H1 (cell line): ENCODE results near the gene FAM98C. TPM values are rescaled to one million over a fixed set of nuclear protein-coding genes. Genes with fewer than 3 reads are reported as not detected.

Experiments used
- CTCF ChIA-PET: fragments of 300-600 bp; sonication (Branson Sonifier 250); formaldehyde crosslinking; loops from one replicate; lab custom pipeline; 2021; ENCODE audit not compliant: partially characterized antibody; lab: Charles Lee
- POLR2A ChIA-PET: fragments of 300-600 bp; sonication (Branson Sonifier 250); formaldehyde crosslinking; loops from one replicate; lab custom pipeline; 2021; ENCODE audit warnings: inconsistent platforms; ENCODE audit not compliant: partially characterized antibody; lab: Charles Lee
- DNase-seq, 2 experiments: peaks; one replicate each; pipeline versions ENCODE4 v3.0.0 to v3.0.0-alpha.2; 2010 to 2022; ENCODE audit warnings: low spot score in 2 of 2, low read depth in 1 of 2, mixed read lengths in 1 of 2
- FAIRE-seq: peaks from 2 replicates; lab custom pipeline; 2011; peaks lifted over from hg19 to GRCh38; lab: Jason Lieb, UNC
- H2AFZ ChIP-seq: 2 replicates; pipeline ENCODE4 v1.8.1; 2012; ENCODE audit warnings: low read length, inconsistent platforms
- H2AK5ac ChIP-seq: 2 replicates; pipeline ENCODE4 v1.6.1; 2013; ENCODE audit warnings: low read depth, low read length
- H2BK120ac ChIP-seq: replicated peaks from 2 replicates; pipeline ENCODE3; 2013; ENCODE audit warnings: low read depth, low read length, inconsistent platforms
- H2BK12ac ChIP-seq: 2 replicates; pipeline ENCODE4 v1.6.1; 2013; ENCODE audit warnings: low read depth, low read length
- H2BK15ac ChIP-seq: 2 replicates; pipeline ENCODE4 v1.6.1; 2013; ENCODE audit warnings: low read length
- H2BK20ac ChIP-seq: 2 replicates; pipeline ENCODE4 v1.6.1; 2013; ENCODE audit warnings: low read length
- H2BK5ac ChIP-seq: 2 replicates; pipeline ENCODE4 v1.6.1; 2013; ENCODE audit warnings: low read depth, low read length
- H3K14ac ChIP-seq: 2 replicates; pipeline ENCODE4 v1.6.1; 2013; ENCODE audit warnings: inconsistent platforms; ENCODE audit not compliant: insufficient read length
- H3K18ac ChIP-seq: 2 replicates; pipeline ENCODE4 v1.6.1; 2013; ENCODE audit warnings: low read length; ENCODE audit errors: extremely low read depth
- H3K23ac ChIP-seq: 2 replicates; pipeline ENCODE4 v1.6.1; 2013; ENCODE audit warnings: inconsistent platforms; ENCODE audit not compliant: insufficient read length
- H3K23me2 ChIP-seq: 2 replicates; pipeline ENCODE4 v1.6.1; 2013; ENCODE audit warnings: low read depth, low read length
- H3K27ac ChIP-seq: 2 replicates; pipeline ENCODE4 v1.6.1; 2011; ENCODE audit warnings: low read depth, low read length, inconsistent platforms
- H3K27me3 ChIP-seq, 4 experiments: replicated peaks in 1 of 4; 1 replicate in 1 of 4; 2 replicates in 3 of 4; pipeline versions ENCODE4 v1.6.1 to v1.8.1; 2011 to 2013; ENCODE audit warnings: low read length in 3 of 4, mild to moderate bottlenecking in 3 of 4, inconsistent platforms in 2 of 4, mixed read lengths in 2 of 4, moderate library complexity in 1 of 4; ENCODE audit not compliant: control insufficient read depth in 3 of 4, insufficient read depth in 3 of 4; ENCODE audit errors: extremely low read depth in 1 of 4
- H3K36me3 ChIP-seq, 4 experiments: 2 replicates each; pipeline versions ENCODE4 v1.6.1 to v1.8.1; 2011 to 2013; ENCODE audit warnings: mild to moderate bottlenecking in 4 of 4, low read length in 3 of 4, moderate library complexity in 2 of 4, control low read depth in 1 of 4, inconsistent platforms in 1 of 4; ENCODE audit not compliant: insufficient read depth in 4 of 4, control insufficient read depth in 2 of 4
- H3K4ac ChIP-seq: replicated peaks from 2 replicates; pipeline ENCODE3; 2013; ENCODE audit warnings: low read length, low read depth, mixed read lengths, inconsistent platforms; ENCODE audit not compliant: insufficient read length
- H3K4me1 ChIP-seq, 4 experiments: replicated peaks in 1 of 4; 1 replicate in 1 of 4; 2 replicates in 3 of 4; pipeline versions ENCODE4 v1.6.1 to v1.8.1; 2011 to 2013; ENCODE audit warnings: low read length in 3 of 4, inconsistent platforms in 2 of 4, mixed read lengths in 1 of 4; ENCODE audit not compliant: insufficient read depth in 4 of 4, control insufficient read depth in 3 of 4
- H3K4me2 ChIP-seq, 2 experiments: 2 replicates each; pipeline versions ENCODE4 v1.6.1 to v1.8.1; 2011 to 2013; ENCODE audit warnings: low read depth in 2 of 2, low read length in 2 of 2, control low read depth in 1 of 2, inconsistent platforms in 1 of 2, mild to moderate bottlenecking in 1 of 2; ENCODE audit not compliant: insufficient read depth in 1 of 2
- H3K4me3 ChIP-seq, 4 experiments: fragments of 200-600, 300-600 bp in 1 of 4; sonication (generic), shearing (Covaris generic), sonication (Bioruptor Twin) in 1 of 4; 2 replicates each; pipeline versions ENCODE4 v1.5.1 to v1.8.1; 2011 to 2016; ENCODE audit warnings: low read length in 4 of 4, low read depth in 3 of 4, control low read depth in 2 of 4, inconsistent platforms in 2 of 4, mild to moderate bottlenecking in 2 of 4, mixed read lengths in 1 of 4, moderate library complexity in 1 of 4; ENCODE audit not compliant: insufficient read depth in 2 of 4; ENCODE audit errors: extremely low read depth in 1 of 4
- H3K56ac ChIP-seq: replicated peaks from 2 replicates; pipeline ENCODE3; 2013; ENCODE audit warnings: low read depth, mild to moderate bottlenecking, mixed read lengths, low read length, inconsistent platforms; ENCODE audit not compliant: insufficient read length
- H3K79me1 ChIP-seq: 2 replicates; pipeline ENCODE4 v1.6.1; 2013; ENCODE audit warnings: low read depth, low read length, control low read depth
- H3K79me2 ChIP-seq, 2 experiments: 2 replicates each; pipeline versions ENCODE4 v1.6.1 to v1.8.1; 2012 to 2013; ENCODE audit warnings: low read length in 2 of 2, mild to moderate bottlenecking in 2 of 2, inconsistent platforms in 1 of 2; ENCODE audit not compliant: insufficient read depth in 2 of 2, control insufficient read depth in 1 of 2
- H3K9ac ChIP-seq, 4 experiments: replicated peaks in 1 of 4; 1 replicate in 1 of 4; 2 replicates in 3 of 4; pipeline versions ENCODE4 v1.6.1 to v1.8.1; 2011 to 2013; ENCODE audit warnings: low read depth in 3 of 4, low read length in 3 of 4, control low read depth in 2 of 4, mild to moderate bottlenecking in 2 of 4, moderate library complexity in 2 of 4, inconsistent platforms in 1 of 4; ENCODE audit errors: extremely low read depth in 1 of 4
- H3K9me3 ChIP-seq, 2 experiments: 2 replicates each; pipeline versions ENCODE4 v1.6.1 to v1.8.1; 2012 to 2013; ENCODE audit warnings: mild to moderate bottlenecking in 2 of 2, moderate library complexity in 2 of 2, control low read depth in 1 of 2, inconsistent platforms in 1 of 2, low read depth in 1 of 2, low read length in 1 of 2, mixed read lengths in 1 of 2; ENCODE audit not compliant: insufficient read depth in 2 of 2
- H4K20me1 ChIP-seq, 2 experiments: replicated peaks in 1 of 2; 2 replicates each; pipeline versions ENCODE3 to v1.8.1; 2011 to 2013; ENCODE audit warnings: inconsistent platforms in 2 of 2, low read length in 2 of 2, mild to moderate bottlenecking in 1 of 2; ENCODE audit not compliant: insufficient read depth in 2 of 2, control insufficient read depth in 1 of 2
- H4K5ac ChIP-seq: 2 replicates; pipeline ENCODE4 v1.6.1; 2013; ENCODE audit warnings: low read length, low read depth, mixed read lengths, inconsistent platforms; ENCODE audit not compliant: insufficient read length
- H4K8ac ChIP-seq: 2 replicates; pipeline ENCODE4 v1.8.0; 2013; ENCODE audit warnings: mild to moderate bottlenecking, moderate library complexity, low read length, inconsistent platforms; ENCODE audit not compliant: insufficient read depth; ENCODE audit errors: extremely low read depth
- H4K91ac ChIP-seq: replicated peaks from 2 replicates; pipeline ENCODE3; 2013; ENCODE audit warnings: low read length, mixed read lengths, inconsistent platforms; ENCODE audit not compliant: insufficient read length
- MAFK ChIP-seq: IDR thresholded peaks from 2 replicates; pipeline ENCODE4 v1.6.1; 2012; ENCODE audit warnings: low read depth, mild to moderate bottlenecking, improper control_type of control experiment, low read length
- POU5F1 ChIP-seq: IDR thresholded peaks from 2 replicates; pipeline ENCODE4 v1.6.1; 2011; ENCODE audit warnings: low read depth, mild to moderate bottlenecking, low read length, moderate library complexity
- SAP30 ChIP-seq: fragments of 300-600 bp; sonication (generic); IDR thresholded peaks from 2 replicates; pipeline ENCODE4 v1.7.1; 2012; ENCODE audit warnings: low read length, moderate library complexity, mild to moderate bottlenecking, inconsistent platforms; ENCODE audit not compliant: insufficient read depth, insufficient replicate concordance
- SIN3A ChIP-seq, 2 experiments: IDR thresholded peaks in 1 of 2; conservative IDR thresholded peaks in 1 of 2; 2 replicates each; pipeline ENCODE4 v1.6.1; 2011 to 2012; ENCODE audit warnings: low read length in 2 of 2, improper control_type of control experiment in 1 of 2, low read depth in 1 of 2, mild to moderate bottlenecking in 1 of 2
- SIRT6 ChIP-seq: IDR thresholded peaks from one replicate; pipeline ENCODE4 v1.7.1; 2012; ENCODE audit warnings: low read length, inconsistent platforms
- WGBS, 2 experiments: shearing (Covaris generic) in 1 of 2; methylation state at CpG; one replicate each; pipeline versions ENCODE4 v1.1.6 to v1.1.7; 2013 to 2015; ENCODE audit warnings: low lambda C conversion rate in 2 of 2, mixed read lengths in 2 of 2, inconsistent platforms in 1 of 2, low coverage in 1 of 2, missing lambda C conversion rate in 1 of 2; ENCODE audit not compliant: insufficient replicate concordance in 2 of 2, insufficient coverage in 1 of 2, insufficient read length in 1 of 2; ENCODE audit errors: extremely low coverage in 1 of 2, missing lambda C conversion rate in 1 of 2; 5-methylcytosine and 5-hydroxymethylcytosine counted together
- polyA plus RNA-seq, 7 experiments: library from polyadenylated mRNA; depleted of rRNA in 3 of 7; stranded (reverse) in 5 of 7; unstranded in 2 of 7; fragments of >200 nt in 5 of 7; fragments of 200-250 nt in 2 of 7; gene quantifications; 1 replicate in 5 of 7; 2 replicates in 1 of 7; 4 replicates in 1 of 7; pipeline versions ENCODE4 v1.2.1 to v1.2.3, GENCODE V29; 2011 to 2013; ENCODE audit warnings: missing spikeins in 2 of 7, mixed read lengths in 2 of 7
- total RNA-seq: library from RNA; stranded (reverse); fragmentation: NEBNext Ultra II Directional; extraction: Animal tissue kit (Norgen Biotek cat#: 25700); gene quantifications from 2 replicates; pipeline ENCODE4 v1.2.1, GENCODE V29; 2021

Gene FAM98C
- total and polyA plus RNA-seq, 2 of the 8 experiments (the other 6 are each of a cell fraction or from before 2014, with no cell fraction given): 6.1 to 9.4 TPM

DNA sequence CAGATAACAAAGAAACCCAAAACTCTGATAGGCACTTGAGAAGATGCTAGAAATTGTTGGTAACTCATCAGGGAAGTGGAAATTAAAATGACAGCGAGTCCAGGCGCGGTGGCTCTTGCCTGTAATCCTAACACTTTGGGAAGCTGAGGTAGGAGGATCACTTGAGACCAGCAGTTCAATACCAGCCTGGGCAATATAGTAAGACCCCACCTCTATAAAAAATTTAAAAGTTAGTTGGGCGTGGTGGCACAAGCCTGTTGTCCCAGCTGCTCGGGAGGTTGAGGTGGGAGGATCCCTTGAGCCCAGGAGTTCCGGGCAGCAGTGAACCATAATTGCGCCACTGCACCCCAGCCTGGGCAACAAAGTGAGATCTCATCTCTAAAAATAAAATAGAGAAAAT is 28.0 kb downstream of the FAM98C start:
- Histone ChIP-seq H2BK12ac (no peak overlapping the region), H2BK120ac (no peak overlapping the region), H3K23me2 (peaks cover 8% of the 10 kb centered on the region; the same call in 1 of the 2 replicates), H3K79me2 (no peaks in the 10 kb centered on the region), H2BK15ac (no peak overlapping the region), H3K27ac (no peak overlapping the region)
- TF ChIP-seq POU5F1 (no peak), SAP30 (no peak), MAFK (no peak), SIN3A (conservative IDR thresholded peaks at IDR 0.05 in 1 of 2, IDR thresholded peaks at IDR 0.05 in 1 of 2; ENCODE audit: low read depth in 1 of 2, low read length in 2 of 2) (no peak), SIRT6 (no peak)
- TF ChIP-seq, all 59 proteins: peak for 0
- no peak overlapping the region for H3K14ac ChIP-seq
- DNase-seq (no peak), FAIRE-seq (no peak)
- no peaks in the 10 kb centered on the region for H3K9me3 ChIP-seq
- no peak overlapping the region for H2AFZ ChIP-seq
- H3K56ac ChIP-seq: no peak overlapping the region
- H2BK5ac ChIP-seq: no peak overlapping the region
- H3K27me3 ChIP-seq: no peaks in the 10 kb centered on the region
- H4K8ac ChIP-seq: no peak overlapping the region; the same call in 1 of the 2 replicates
- H4K20me1 ChIP-seq: no peaks in the 10 kb centered on the region
- H3K4me2 ChIP-seq: no peak overlapping the region
- H2AK5ac ChIP-seq: no peak overlapping the region
- ChIA-PET POLR2A (interaction anchor here (1.7 kb wide), 1 partner anchor 9 kb away, joined by 3 read pairs; no protein-coding TSS in a partner anchor), CTCF (interaction anchor here (0.7 to 1.5 kb wide), 2 partner anchors 15 to 28 kb away, joined by 3 to 4 read pairs; partner anchors contain the start of gene FAM98C)
- no peak overlapping the region for H4K5ac ChIP-seq
- no peak overlapping the region for H3K18ac ChIP-seq
- no peak overlapping the region for H3K9ac ChIP-seq
- H4K91ac ChIP-seq: no peak overlapping the region
- no peak overlapping the region for H3K4ac ChIP-seq
- H3K36me3 ChIP-seq: no peaks in the 10 kb centered on the region
- no peaks in the 10 kb centered on the region for H3K79me1 ChIP-seq
- H3K4me1 ChIP-seq: peaks cover 6 to 10% (median 7%) of the 10 kb centered on the region in 4 experiments
- 88% methylated on average over 7 of the region's 7 CpGs; no CpG with 5 or more reads in 1 of the 2 experiments for WGBS, 2 experiments
- H2BK20ac ChIP-seq: no peak overlapping the region
- no peak overlapping the region for H3K23ac ChIP-seq
- H3K4me3 ChIP-seq: no peak overlapping the region; a peak in 1 of 8 replicates
